B cell (primary cell): Measurements from ENCODE around the gene TEX35. TPM values are rescaled to one million over a fixed set of nuclear protein-coding genes. Genes with fewer than 3 reads are reported as not detected.

Experiments
- ATAC-seq: fragments of 200-7000 bp; cut with Tn5 transposase; one replicate; pipeline ENCODE4 v1.10.0; 2021; ENCODE audit warnings: low read depth, mild to moderate bottlenecking, moderate number of reproducible peaks, moderate library complexity
- CTCF ChIA-PET: fragments of 350-600 bp; sonication (Branson Sonifier 250); formaldehyde crosslinking; loops from one replicate; lab custom pipeline; 2021; ENCODE audit warnings: antibody characterized with exemption, inconsistent platforms; lab: Charles Lee
- POLR2A ChIA-PET: fragments of 350-600 bp; sonication (Branson Sonifier 250); formaldehyde crosslinking; loops from one replicate; lab custom pipeline; 2021; ENCODE audit warnings: antibody characterized with exemption; lab: Charles Lee
- DNase-seq: peaks from one replicate; pipeline ENCODE4 v3.0.0; 2013
- H2AFZ ChIP-seq: 2 replicates; pipeline ENCODE4 v1.6.1; 2012; ENCODE audit warnings: mild to moderate bottlenecking, low read depth, low read length; ENCODE audit not compliant: insufficient read depth, poor library complexity, severe bottlenecking
- H3K27ac ChIP-seq, 2 donors: 1 replicate in 1 of 2; 2 replicates in 1 of 2; pipeline ENCODE4 v1.5.1; 2012 to 2013; ENCODE audit warnings: low read length in 2 of 2, mild to moderate bottlenecking in 2 of 2, moderate library complexity in 1 of 2
- H3K27me3 ChIP-seq, 4 experiments: fragments of 200-600 bp in 1 of 4; sonication (generic) in 1 of 4; replicated peaks in 1 of 4; 1 replicate in 2 of 4; 2 replicates in 2 of 4; pipeline versions ENCODE4 v1.6.1 to v1.7.0; 2013 to 2016; ENCODE audit warnings: low read length in 3 of 4, mild to moderate bottlenecking in 2 of 4, mixed read lengths in 1 of 4, moderate library complexity in 1 of 4; ENCODE audit not compliant: insufficient read depth in 4 of 4, control insufficient read depth in 3 of 4; ENCODE audit errors: control extremely low read depth in 1 of 4
- H3K36me3 ChIP-seq, 2 experiments: replicated peaks in 1 of 2; 1 replicate in 1 of 2; 2 replicates in 1 of 2; pipeline versions ENCODE4 v1.6.1 to v1.7.1; 2013; ENCODE audit warnings: low read length in 1 of 2; ENCODE audit not compliant: insufficient read depth in 2 of 2, control insufficient read depth in 1 of 2; ENCODE audit errors: control extremely low read depth in 1 of 2, extremely low read depth in 1 of 2
- H3K4me1 ChIP-seq, 2 donors: fragments of 200-600 bp in 1 of 2; sonication (generic) in 1 of 2; 1 replicate in 1 of 2; 2 replicates in 1 of 2; pipeline versions ENCODE4 v1.5.1 to v1.6.1; 2013 to 2017; ENCODE audit warnings: low read length in 2 of 2; ENCODE audit not compliant: control insufficient read depth in 2 of 2, insufficient read depth in 2 of 2
- H3K4me2 ChIP-seq: replicated peaks from 2 replicates; pipeline ENCODE3; 2012; ENCODE audit warnings: mild to moderate bottlenecking, low read depth, low read length; ENCODE audit not compliant: poor library complexity, severe bottlenecking
- H3K4me3 ChIP-seq, 5 experiments: fragments of 200-600 bp in 1 of 5; sonication (generic) in 1 of 5; 1 replicate in 3 of 5; 2 replicates in 2 of 5; pipeline versions ENCODE4 v1.5.1 to v1.7.0; 2011 to 2016; ENCODE audit warnings: low read length in 4 of 5, mild to moderate bottlenecking in 4 of 5, low read depth in 2 of 5, control low read depth in 1 of 5, moderate library complexity in 1 of 5; ENCODE audit not compliant: insufficient read depth in 1 of 5; ENCODE audit errors: control extremely low read depth in 1 of 5, extremely low read depth in 1 of 5
- H3K79me2 ChIP-seq: fragments of 200-600 bp; sonication (generic); one replicate; pipeline ENCODE4 v1.6.0; 2016; ENCODE audit warnings: low read length; ENCODE audit not compliant: control insufficient read depth, insufficient read depth
- H3K9ac ChIP-seq: fragments of 200-600 bp; sonication (generic); 2 replicates; pipeline ENCODE4 v1.6.1; 2017; ENCODE audit warnings: mild to moderate bottlenecking, low read length, moderate library complexity
- H3K9me3 ChIP-seq, 3 donors: one replicate each; pipeline versions ENCODE4 v1.6.1 to v1.7.1; 2013; ENCODE audit warnings: low read length in 2 of 3; ENCODE audit not compliant: control insufficient read depth in 2 of 3, insufficient read depth in 1 of 3; ENCODE audit errors: control extremely low read depth in 1 of 3
- H4K20me1 ChIP-seq: 2 replicates; pipeline ENCODE4 v1.6.0; 2012; ENCODE audit warnings: mild to moderate bottlenecking, low read length; ENCODE audit not compliant: insufficient read depth, control insufficient read depth, poor library complexity, severe bottlenecking
- H3K27ac Mint-ChIP-seq: one replicate; pipeline ENCODE4 v1.8.0; 2021; ENCODE audit warnings: mixed read lengths
- H3K27me3 Mint-ChIP-seq: one replicate; pipeline ENCODE4 v1.8.0; 2021; ENCODE audit warnings: mixed read lengths
- H3K4me1 Mint-ChIP-seq: one replicate; pipeline ENCODE4 v1.8.0; 2021; ENCODE audit warnings: mixed read lengths
- H3K4me3 Mint-ChIP-seq: one replicate; pipeline ENCODE4 v1.8.0; 2021; ENCODE audit warnings: mixed read lengths
- H3K9me3 Mint-ChIP-seq: one replicate; pipeline ENCODE4 v1.8.0; 2022; ENCODE audit warnings: mixed read lengths; ENCODE audit not compliant: insufficient read depth
- CTCF ChIP-seq: fragments of 200-600 bp; IDR thresholded peaks from one replicate; pipeline ENCODE4 v1.8.0; 2022; ENCODE audit warnings: antibody characterized with exemption, mild to moderate bottlenecking
- EZH2 ChIP-seq: IDR thresholded peaks from 2 replicates; pipeline ENCODE4 v1.6.1; 2012; ENCODE audit warnings: borderline replicate concordance, low read depth, mild to moderate bottlenecking, moderate library complexity, low read length; ENCODE audit not compliant: insufficient read depth, poor library complexity, severe bottlenecking
- WGBS: methylation state at CpG from one replicate; pipeline ENCODE4 v1.1.5; 2013; ENCODE audit warnings: missing lambda C conversion rate; ENCODE audit not compliant: insufficient coverage; 5-methylcytosine and 5-hydroxymethylcytosine counted together
- intact Hi-C: fragments of 100-400 bp; cut with micrococcal nuclease; formaldehyde crosslinking; loops from one replicate; pipeline ENCODE4 v1.10.0; 2022
- polyA plus RNA-seq: library from polyadenylated mRNA; depleted of rRNA; stranded (reverse); fragments of >200 nt; gene quantifications from 2 replicates; pipeline ENCODE4 v1.2.3, GENCODE V29; 2012
- total RNA-seq, 2 donors: library from RNA; stranded (reverse); fragments of 120-200 nt in 1 of 2; gene quantifications; 1 replicate in 1 of 2; 2 replicates in 1 of 2; pipeline versions ENCODE4 v1.2.3 to v1.2.4, GENCODE V29; 2013 to 2022

Gene TEX35
- total and polyA plus RNA-seq, 2 donors (not counting 1 experiment from before 2014, with no cell fraction given): 0.09 TPM; not detected in 1

GRCh38 chr1:178467837-178468236 lies 45.1 kb upstream of the TEX35 start:
- Histone ChIP-seq H3K9ac (no peak overlapping the region), H3K9me3 (no peaks in the 10 kb centered on the region), H4K20me1 (no peaks in the 10 kb centered on the region), H2AFZ (no peak overlapping the region), H3K79me2 (no peaks in the 10 kb centered on the region), H3K36me3 (no peaks in the 10 kb centered on the region), H3K27ac (no peak overlapping the region), H3K4me1 (no peaks in the 10 kb centered on the region), H3K4me2 (no peak overlapping the region), H3K4me3 (no peak overlapping the region), H3K27me3 (no peaks in the 10 kb centered on the region)
- peaks cover 6% of the 10 kb centered on the region for H3K27me3 Mint-ChIP-seq
- ATAC-seq (no peak), DNase-seq (no peak)
- H3K27ac Mint-ChIP-seq: no peak overlapping the region
- POLR2A ChIA-PET: no interaction called here
- TF ChIP-seq EZH2 (no peak), CTCF (no peak)
- CTCF ChIA-PET: no interaction called here
- intact Hi-C loops: no loop called here
- no peak overlapping the region for H3K4me3 Mint-ChIP-seq
- H3K4me1 Mint-ChIP-seq: no peaks in the 10 kb centered on the region
- no peaks in the 10 kb centered on the region for H3K9me3 Mint-ChIP-seq

GRCh38 chr1:178470411-178470960 lies 42.4 kb upstream of the TEX35 start:
- intact Hi-C loops: no loop called here
- Histone ChIP-seq H4K20me1 (no peaks in the 10 kb centered on the region), H3K36me3 (no peaks in the 10 kb centered on the region), H3K4me2 (no peak overlapping the region), H3K4me1 (no peaks in the 10 kb centered on the region), H3K4me3 (no peak overlapping the region), H2AFZ (no peak overlapping the region), H3K27ac (no peak overlapping the region), H3K27me3 (no peaks in the 10 kb centered on the region), H3K9ac (no peak overlapping the region), H3K79me2 (no peaks in the 10 kb centered on the region), H3K9me3 (no peaks in the 10 kb centered on the region)
- ChIA-PET POLR2A (no interaction called here), CTCF (interaction anchor here (0.9 kb wide), 1 partner anchor 35 kb away, joined by 3 read pairs; no protein-coding TSS in a partner anchor)
- ATAC-seq: no peak
- Mint-ChIP-seq H3K4me3 (no peak overlapping the region), H3K4me1 (no peaks in the 10 kb centered on the region), H3K27ac (no peak overlapping the region), H3K9me3 (no peaks in the 10 kb centered on the region), H3K27me3 (peaks cover 16% of the 10 kb centered on the region)
- TF ChIP-seq CTCF: no peak
- no peak for TF ChIP-seq EZH2
- WGBS: 100% methylated on average over 1 of the region's 5 CpGs
- no peak for DNase-seq
